HG02642 (cell line): Measurements from ENCODE around the gene MUC4.

Experiments
- ATAC-seq: cut with Tn5 transposase; IDR thresholded peaks from one replicate; pipeline ENCODE4 v1.9.1; 2021; ENCODE audit warnings: mild to moderate bottlenecking; ENCODE audit not compliant: unreplicated experiment, poor library complexity

MUC4 gene

GRCh38 chr3:195811756-195812155 lies at the start of gene MUC4:
MUC4 (minus strand) TSS chr3:195811929; CDS start chr3:195811817, 112 bp downstream.
- ATAC-seq = no peak

GRCh38 chr3:195860456-195860855 lies 48.7 kb upstream of the MUC4 start:
- ATAC-seq = no peak

GRCh38 chr3:195859846-195860411 lies 48.2 kb upstream of the MUC4 start:
- no peak for ATAC-seq

- ATAC-seq = no peak
These were observed 47.5 kb upstream of the MUC4 start for GRCh38 chr3:195859061-195859845.

- ATAC-seq = no peak
These were observed 44.8 kb upstream of the MUC4 start for GRCh38 chr3:195856410-195857084.

- ATAC-seq = no peak
These were observed 44.0 kb upstream of the MUC4 start for GRCh38 chr3:195855471-195856409.

- no peak for ATAC-seq
These were observed 43.0 kb upstream of the MUC4 start for GRCh38 chr3:195854628-195855294.

- ATAC-seq = no peak
These were observed 42.3 kb upstream of the MUC4 start for GRCh38 chr3:195853996-195854395.

- ATAC-seq = no peak
These were observed 41.3 kb upstream of the MUC4 start for GRCh38 chr3:195853036-195853435.

- ATAC-seq = peak; percentile 89
These were observed 39.3 kb upstream of the MUC4 start for GRCh38 chr3:195850857-195851543.

GRCh38 chr3:195849322-195850074 lies 37.8 kb upstream of the MUC4 start:
- ATAC-seq = no peak

- ATAC-seq = no peak
These were observed 35.6 kb upstream of the MUC4 start for GRCh38 chr3:195847055-195847950.

GRCh38 chr3:195845483-195845882 lies 33.8 kb upstream of the MUC4 start:
- no peak for ATAC-seq

- no peak for ATAC-seq
These were observed 33.0 kb upstream of the MUC4 start for GRCh38 chr3:195844671-195845218.

GRCh38 chr3:195839260-195840010 lies 27.7 kb upstream of the MUC4 start:
- peak; percentile 9 for ATAC-seq

GRCh38 chr3:195838714-195839113 lies 27.0 kb upstream of the MUC4 start:
- peak; percentile 57 for ATAC-seq
